GM21381 (cell line): Measurements from ENCODE around the gene CDH13.

Experiments used
- ATAC-seq: cut with Tn5 transposase; IDR thresholded peaks from one replicate; pipeline ENCODE4 v1.9.1; 2021; ENCODE audit warnings: mild to moderate bottlenecking, moderate library complexity; ENCODE audit not compliant: unreplicated experiment

CDH13 gene

DNA sequence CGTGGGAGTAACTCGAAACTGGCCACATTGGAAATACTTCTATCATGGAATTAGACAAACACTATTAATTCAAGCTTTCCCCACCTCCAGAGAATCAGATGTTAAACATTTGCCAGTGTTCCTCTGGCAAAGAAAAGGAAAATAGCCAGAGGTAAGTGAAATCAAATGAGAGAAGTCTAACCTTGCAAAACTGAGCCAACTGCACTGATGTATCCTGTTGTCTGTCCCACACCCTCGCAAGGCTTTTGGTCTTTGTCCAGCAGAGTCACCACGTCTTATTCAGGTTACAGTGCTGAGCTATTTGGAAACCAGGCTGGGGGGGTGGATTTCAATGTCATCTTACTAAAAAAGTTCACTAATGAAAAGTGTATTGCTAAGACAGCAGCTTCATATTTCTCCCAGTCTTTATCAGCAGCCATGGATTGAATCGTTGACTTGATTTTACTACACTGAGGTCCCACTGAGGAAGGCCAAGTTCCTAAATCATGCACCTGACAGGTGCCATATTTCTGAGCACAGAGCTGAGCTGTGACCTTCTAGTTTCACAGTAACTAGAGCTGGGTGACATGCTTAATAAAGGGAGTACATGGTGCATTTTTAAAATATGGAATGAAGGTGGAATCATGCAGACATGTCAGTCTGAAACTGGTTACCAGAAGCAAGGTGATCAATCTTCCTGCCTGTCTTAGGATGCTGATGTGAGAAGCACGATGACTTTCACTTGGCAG is 1095.9 kb downstream of the CDH13 start:
- no peak for ATAC-seq

- ATAC-seq = no peak
Observed at GRCh38 chr16:83723244-83723643, 1096.5 kb downstream of the CDH13 start.

DNA sequence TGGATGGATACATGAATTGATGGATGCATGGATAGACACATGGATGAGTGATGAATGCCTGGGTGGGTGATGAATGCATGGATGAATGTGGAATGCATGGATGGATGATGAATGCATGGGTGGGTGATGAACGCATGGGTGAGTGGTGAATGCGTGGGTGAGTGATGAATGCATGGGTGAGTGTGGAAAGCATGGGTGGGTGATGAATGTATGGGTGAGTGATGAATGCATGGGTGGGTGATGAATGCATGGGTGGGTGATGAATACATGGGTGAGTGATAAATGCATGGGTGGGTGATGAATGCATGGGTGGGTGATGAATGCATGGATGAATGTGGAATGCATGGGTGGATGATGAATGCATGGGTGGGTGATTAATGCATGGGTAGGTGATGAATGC is 1097.1 kb downstream of the CDH13 start:
- no peak for ATAC-seq

DNA sequence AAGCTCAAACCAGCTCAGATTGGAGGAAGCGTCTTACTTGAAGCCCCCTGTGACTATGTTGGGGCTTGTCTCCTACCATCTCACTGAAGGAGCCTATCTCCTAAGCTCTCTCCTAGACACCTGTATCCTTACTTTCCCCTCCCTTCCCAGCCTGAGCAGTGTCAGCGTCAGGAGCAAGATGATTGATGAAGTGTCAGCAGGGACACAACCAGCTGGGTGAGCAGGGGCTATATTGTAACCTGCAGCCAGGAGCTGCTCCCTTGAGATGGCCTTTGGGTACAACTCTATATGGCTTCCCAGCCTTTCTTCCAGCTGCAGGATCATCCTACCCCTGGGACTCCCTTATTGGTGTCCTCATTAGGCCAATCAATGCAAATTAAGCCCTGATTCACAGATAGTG is 1097.8 kb downstream of the CDH13 start:
- ATAC-seq = no peak

- ATAC-seq = no peak
Observed at GRCh38 chr16:83725313-83725712, 1098.5 kb downstream of the CDH13 start.

GRCh38 chr16:83727018-83727417 is 1100.2 kb downstream of the CDH13 start:
- ATAC-seq = no peak

- no peak for ATAC-seq
Observed at GRCh38 chr16:83727751-83728352, 1101.1 kb downstream of the CDH13 start.

DNA sequence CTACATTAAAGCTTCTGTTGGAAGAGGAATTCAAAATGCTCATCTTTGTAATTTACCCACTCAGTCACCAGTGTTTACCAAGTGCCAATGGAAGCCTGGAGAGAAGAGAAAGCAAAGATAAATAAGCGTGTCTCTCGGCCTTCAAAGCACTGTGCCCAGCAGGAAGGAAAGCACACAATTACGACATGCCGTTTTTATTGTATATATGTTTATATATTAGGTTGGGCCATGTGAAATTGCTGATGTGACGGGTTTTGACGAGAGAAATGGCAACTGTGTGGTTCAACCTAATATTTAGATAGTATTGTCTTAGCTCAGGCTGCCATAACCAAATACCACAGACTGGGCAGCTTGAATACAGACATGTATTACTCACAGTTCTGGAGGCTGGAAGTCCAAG is 1101.7 kb downstream of the CDH13 start:
- ATAC-seq = no peak

DNA sequence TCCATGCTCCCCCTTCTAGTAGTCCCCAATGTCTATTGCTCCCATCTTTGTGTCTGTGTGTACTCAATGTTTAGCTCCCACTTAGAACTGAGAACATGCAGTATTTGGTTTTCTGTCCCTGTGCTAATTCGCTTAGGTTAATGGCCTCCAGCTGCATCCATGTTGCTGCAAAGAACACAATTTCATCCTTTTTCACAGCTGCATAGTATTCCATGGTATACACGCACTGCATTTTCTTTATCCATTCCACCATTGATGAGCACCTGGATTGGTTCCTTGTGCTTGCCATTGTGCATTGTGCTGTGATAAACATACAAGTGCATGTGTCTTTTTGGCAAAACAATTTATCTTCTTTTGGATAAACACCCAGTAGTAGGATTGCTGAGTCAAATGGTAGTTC is 1104.0 kb downstream of the CDH13 start:
- no peak for ATAC-seq

- ATAC-seq = no peak
Observed at GRCh38 chr16:83732536-83732935, 1105.8 kb downstream of the CDH13 start.

- no peak for ATAC-seq
Observed at GRCh38 chr16:83733301-83733700, 1106.5 kb downstream of the CDH13 start.

DNA sequence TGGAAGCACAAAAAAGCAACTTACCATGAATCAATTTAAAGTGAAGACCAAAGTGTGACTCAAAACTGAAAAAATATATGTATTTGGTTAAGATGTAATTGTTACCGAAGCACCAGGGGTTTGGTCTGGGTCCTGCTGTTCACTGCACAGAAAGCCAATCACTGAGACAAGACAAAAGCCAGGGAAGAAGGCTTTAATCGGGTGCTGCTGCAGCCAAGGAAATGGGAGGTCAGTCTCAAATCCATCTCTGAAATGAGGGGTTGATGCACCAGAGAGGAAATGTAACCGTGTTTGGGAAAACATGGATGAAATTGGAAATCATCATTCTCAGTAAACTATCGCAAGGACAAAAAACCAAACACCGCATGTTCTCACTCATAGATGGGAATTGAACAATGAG is 1107.4 kb downstream of the CDH13 start:
- ATAC-seq = no peak

DNA sequence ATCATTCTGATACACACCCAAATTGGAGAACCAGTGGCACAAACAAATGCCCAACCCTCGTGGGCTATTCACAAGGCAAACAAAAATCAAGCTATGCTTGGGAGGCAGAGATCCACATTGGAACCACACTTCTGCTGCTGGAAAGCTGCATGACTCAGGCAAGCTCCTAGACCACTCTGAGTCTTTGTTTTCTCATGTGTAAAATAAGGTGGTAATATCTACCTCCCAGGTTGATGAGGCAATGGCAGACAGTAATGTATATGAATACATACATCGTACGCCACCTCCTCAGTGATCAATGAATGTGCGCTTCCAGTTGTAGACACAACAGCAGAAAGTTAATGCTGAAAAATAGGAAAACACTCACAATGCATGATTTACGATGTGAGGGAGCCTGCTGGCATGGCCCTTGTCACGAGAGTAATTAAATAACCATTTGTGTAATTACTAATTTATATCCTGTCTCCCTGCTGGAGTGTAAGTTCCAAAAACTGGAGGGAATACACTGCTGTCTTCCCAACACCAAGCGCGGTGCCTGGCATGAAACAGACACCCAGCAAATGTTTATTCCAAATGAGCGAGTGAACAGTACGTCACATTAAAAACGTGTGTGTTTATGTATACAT is 1111.1 kb downstream of the CDH13 start:
- no peak for ATAC-seq

DNA sequence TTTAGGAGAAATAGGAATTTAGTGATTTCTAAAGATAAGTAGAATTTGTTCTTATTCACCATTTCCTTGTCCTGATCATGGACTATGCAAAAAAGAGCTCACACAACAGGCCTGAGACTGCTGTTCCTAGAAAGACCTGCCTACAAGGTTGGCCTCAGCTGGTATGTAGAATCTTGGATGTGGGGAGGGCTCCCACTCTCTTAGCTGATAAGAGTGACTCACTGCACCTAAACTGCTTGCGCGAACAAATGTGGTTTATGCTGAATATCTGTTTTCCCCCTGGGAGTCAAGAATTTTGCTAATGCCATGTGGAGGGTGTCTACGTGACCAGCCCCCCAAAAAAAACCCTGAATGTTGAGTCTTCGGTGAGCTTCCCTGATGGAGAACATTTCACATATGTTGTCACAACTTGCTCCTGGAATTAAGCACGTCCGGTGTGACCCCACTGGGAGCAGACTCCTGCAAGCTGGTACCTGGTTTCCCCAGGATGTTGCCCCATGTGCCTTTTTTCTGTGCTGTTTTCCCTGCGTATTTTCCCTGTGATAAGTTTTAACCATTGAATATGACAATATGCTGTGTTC is 1112.2 kb downstream of the CDH13 start:
- ATAC-seq = no peak

- no peak for ATAC-seq
Observed at GRCh38 chr16:83742124-83742899, 1115.5 kb downstream of the CDH13 start.

- no peak for ATAC-seq
Observed at GRCh38 chr16:83743241-83743640, 1116.5 kb downstream of the CDH13 start.

DNA sequence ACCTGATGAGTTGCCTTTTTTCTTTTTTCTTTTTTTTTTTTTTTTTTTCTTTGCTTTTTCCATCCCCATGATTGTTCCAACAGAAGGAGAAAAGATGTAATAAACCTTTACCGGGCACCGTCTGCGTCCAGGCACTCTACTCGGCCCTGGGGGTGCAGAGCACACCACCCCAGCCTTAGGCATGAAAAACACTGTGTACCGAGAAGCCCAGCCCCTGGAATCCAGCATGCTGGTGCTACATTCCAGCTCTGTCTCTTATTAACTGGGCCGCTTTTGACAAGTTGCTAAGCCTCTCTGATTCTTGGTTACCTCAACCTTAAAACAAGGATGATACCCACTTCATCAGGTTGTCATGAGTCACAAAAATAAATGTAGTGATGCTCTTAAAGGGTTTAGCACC is 1117.0 kb downstream of the CDH13 start:
- ATAC-seq = no peak

DNA sequence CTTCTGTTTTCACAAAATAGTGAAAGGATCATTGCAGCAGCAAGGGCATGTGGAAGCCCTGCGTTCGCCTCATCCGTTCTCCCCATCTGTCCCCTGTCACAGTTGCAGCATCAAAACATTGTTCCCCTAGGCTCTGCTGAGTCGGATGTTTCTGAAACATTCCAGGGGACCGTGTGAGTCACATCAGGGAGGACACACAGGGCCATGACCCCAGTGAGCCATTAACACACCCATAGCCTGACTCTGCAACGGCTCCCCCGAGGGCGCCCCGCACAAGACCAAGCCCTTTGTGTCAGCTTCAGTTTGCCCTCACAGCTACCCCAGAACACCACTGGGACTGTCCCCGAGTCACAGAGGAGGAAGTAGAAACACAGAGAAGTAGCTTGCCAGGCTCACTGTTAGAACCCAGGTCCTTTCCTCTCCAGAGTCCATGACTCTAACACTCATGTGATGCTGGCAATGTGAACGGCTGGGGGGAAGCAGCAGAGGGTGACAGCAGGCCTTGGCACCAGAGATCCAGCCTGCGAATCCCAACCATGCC is 1117.7 kb downstream of the CDH13 start:
- ATAC-seq = peak; percentile 66

GRCh38 chr16:83746611-83747010 is 1119.8 kb downstream of the CDH13 start:
- ATAC-seq = no peak

DNA sequence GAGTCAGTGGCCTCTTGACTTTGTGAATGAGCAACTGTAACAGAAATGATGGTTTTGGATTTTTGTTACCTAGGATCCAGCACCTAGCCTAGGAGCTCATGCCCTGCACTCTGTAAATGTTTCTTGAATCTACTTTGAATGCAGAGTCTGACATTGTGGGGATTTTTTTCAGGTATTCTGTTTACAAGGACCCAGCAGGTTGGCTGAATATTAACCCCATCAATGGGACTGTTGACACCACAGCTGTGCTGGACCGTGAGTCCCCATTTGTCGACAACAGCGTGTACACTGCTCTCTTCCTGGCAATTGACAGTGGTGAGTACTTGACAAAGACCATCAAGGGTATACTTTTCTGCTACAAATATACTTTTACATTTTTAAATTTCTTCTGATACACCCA is 1121.2 kb downstream of the CDH13 start:
- no peak for ATAC-seq

- no peak for ATAC-seq
Observed at GRCh38 chr16:83755391-83755790, 1128.6 kb downstream of the CDH13 start.
